Fibroblast of pulmonary artery (primary cell): ENCODE data around the gene EGFL6.

Source experiments
- DNase-seq: peaks from one replicate; pipeline ENCODE4 v3.0.0-alpha.2; 2010; ENCODE audit warnings: low read depth
- H3K4me3 ChIP-seq: replicated peaks from 2 replicates; pipeline ENCODE4 v1.5.1; 2011; ENCODE audit warnings: low read depth, mild to moderate bottlenecking, control low read depth, low read length, moderate library complexity
- TF ChIP-seq, protein P1 (sequence below): IDR thresholded peaks from 2 replicates; pipeline ENCODE4 v1.5.1; 2011; ENCODE audit warnings: mild to moderate bottlenecking, control low read depth, low read length, inconsistent platforms; ENCODE audit errors: missing control alignments

The EGFL6 gene, protein sequence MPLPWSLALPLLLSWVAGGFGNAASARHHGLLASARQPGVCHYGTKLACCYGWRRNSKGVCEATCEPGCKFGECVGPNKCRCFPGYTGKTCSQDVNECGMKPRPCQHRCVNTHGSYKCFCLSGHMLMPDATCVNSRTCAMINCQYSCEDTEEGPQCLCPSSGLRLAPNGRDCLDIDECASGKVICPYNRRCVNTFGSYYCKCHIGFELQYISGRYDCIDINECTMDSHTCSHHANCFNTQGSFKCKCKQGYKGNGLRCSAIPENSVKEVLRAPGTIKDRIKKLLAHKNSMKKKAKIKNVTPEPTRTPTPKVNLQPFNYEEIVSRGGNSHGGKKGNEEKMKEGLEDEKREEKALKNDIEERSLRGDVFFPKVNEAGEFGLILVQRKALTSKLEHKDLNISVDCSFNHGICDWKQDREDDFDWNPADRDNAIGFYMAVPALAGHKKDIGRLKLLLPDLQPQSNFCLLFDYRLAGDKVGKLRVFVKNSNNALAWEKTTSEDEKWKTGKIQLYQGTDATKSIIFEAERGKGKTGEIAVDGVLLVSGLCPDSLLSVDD

DNA sequence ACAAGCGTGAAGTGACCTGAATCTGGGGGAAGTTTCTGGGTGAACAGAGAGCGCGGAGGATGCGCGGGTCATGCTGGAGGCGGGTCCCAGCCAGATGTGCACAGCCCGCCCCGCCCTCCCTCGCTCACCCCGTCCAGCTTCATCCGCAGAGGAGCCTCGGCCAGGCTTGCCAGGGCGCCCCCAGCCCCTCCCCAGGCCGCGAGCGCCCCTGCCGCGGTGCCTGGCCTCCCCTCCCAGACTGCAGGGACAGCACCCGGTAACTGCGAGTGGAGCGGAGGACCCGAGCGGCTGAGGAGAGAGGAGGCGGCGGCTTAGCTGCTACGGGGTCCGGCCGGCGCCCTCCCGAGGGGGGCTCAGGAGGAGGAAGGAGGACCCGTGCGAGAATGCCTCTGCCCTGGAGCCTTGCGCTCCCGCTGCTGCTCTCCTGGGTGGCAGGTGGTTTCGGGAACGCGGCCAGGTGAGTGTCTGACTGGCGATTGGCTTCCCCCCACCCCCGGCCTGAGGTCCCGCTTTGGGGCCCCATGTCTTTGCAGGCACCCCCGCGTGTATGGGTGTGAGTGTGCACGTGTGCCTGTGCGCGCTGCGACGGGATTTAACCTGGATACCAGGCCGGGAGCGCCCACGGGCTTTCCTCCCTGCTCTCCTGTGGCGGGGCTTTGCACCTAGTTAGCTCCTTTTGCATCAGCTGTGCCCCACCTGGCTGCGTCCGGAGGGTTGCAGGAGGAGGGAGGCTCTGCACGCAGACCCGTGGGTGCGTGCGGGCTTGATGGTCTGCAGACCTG lies at the start of gene EGFL6:
Gene EGFL6 (plus strand): TSS at position 123 of the 782 bp plus-strand sequence. CDS start 261 bp downstream, at position 384.
- no peak within 1 kb of the TSS for H3K4me3 ChIP-seq
- DNase-seq, result no peak
- TF ChIP-seq, protein P1, sequence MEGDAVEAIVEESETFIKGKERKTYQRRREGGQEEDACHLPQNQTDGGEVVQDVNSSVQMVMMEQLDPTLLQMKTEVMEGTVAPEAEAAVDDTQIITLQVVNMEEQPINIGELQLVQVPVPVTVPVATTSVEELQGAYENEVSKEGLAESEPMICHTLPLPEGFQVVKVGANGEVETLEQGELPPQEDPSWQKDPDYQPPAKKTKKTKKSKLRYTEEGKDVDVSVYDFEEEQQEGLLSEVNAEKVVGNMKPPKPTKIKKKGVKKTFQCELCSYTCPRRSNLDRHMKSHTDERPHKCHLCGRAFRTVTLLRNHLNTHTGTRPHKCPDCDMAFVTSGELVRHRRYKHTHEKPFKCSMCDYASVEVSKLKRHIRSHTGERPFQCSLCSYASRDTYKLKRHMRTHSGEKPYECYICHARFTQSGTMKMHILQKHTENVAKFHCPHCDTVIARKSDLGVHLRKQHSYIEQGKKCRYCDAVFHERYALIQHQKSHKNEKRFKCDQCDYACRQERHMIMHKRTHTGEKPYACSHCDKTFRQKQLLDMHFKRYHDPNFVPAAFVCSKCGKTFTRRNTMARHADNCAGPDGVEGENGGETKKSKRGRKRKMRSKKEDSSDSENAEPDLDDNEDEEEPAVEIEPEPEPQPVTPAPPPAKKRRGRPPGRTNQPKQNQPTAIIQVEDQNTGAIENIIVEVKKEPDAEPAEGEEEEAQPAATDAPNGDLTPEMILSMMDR, result no peak

DNA sequence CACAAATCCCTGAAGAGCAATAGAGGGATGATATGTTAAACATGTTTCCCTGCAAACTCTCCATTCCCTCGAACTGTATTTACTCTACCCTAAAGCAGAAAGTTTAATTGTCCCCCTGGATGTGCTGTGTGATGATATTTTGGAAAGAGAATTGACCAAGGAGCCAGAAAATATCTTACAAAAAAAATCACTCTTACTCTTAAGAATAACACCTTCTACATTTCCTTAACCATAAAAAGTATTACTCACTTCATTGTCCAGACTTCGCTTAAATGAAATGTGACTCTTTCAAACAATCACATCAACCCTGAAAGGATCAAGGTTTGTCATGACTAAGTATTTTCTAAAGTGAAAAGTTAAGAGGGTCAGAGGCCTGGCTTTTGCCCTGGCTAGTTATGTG lies 49.0 kb upstream of the EGFL6 start:
- DNase-seq, result no peak
- TF ChIP-seq, protein P1, result no peak
- H3K4me3 ChIP-seq, result no peak overlapping the region

DNA sequence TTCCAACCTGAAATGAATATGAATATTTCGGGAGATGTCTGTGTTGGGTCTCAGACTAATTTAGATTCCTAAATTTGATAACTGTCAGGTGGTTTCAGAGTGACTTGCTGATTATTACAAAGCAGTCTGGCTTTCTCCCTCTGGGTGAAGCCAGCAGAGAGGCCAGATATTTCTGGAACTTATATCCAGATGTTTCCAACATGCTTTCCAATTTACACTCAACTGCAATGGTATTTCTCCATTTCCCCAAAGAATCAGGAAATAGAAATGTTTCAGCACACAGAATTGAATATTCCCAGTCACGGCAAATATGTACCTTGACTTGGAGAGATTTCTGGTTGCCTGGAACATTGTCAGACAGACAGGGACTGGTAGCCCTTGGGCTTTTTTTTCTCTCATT lies 48.5 kb upstream of the EGFL6 start:
- DNase-seq, result no peak
- no peak overlapping the region for H3K4me3 ChIP-seq
- TF ChIP-seq, protein P1, result no peak

DNA sequence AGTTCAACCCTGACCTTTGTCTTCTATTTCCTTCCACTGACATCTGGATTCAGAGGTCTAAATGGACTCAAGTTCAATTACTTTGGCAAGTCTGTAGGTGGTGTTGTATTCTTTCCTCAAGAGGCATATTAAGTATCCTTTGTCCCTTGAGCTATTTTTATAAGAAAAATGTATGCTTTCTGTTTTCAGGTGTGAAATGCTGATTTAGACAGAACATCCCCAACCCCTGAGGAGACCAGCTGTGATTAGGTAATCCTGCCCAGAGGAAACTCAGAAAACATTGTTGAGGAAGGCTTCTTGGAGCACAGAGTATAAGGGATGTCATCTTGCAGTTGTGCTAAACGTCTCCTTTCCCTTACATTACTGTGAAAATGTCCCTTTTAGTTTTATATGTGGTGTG lies 46.6 kb upstream of the EGFL6 start:
- no peak overlapping the region for H3K4me3 ChIP-seq
- DNase-seq, result no peak
- TF ChIP-seq, protein P1, result no peak

DNA sequence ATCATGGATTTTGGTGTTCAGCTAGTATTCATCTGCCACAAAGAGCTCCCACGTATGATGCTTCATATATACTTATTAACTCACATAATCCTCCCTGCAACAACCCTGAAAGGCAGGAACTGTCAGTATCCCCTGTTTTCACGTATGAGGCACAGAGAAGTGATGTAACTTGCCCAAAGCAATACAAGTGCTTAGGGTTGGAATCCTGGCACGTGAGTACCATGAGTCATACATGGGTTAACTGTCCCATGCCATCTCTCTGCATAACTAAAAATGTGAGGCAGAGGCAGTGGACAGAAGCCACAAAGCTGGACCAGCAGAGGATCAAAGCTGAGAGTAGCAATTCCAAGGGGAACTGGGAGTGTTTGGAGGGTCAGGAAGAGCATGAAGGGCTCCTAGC lies 35.7 kb upstream of the EGFL6 start:
- TF ChIP-seq, protein P1, result no peak
- H3K4me3 ChIP-seq, result no peak overlapping the region
- DNase-seq, result peak; percentile 11

DNA sequence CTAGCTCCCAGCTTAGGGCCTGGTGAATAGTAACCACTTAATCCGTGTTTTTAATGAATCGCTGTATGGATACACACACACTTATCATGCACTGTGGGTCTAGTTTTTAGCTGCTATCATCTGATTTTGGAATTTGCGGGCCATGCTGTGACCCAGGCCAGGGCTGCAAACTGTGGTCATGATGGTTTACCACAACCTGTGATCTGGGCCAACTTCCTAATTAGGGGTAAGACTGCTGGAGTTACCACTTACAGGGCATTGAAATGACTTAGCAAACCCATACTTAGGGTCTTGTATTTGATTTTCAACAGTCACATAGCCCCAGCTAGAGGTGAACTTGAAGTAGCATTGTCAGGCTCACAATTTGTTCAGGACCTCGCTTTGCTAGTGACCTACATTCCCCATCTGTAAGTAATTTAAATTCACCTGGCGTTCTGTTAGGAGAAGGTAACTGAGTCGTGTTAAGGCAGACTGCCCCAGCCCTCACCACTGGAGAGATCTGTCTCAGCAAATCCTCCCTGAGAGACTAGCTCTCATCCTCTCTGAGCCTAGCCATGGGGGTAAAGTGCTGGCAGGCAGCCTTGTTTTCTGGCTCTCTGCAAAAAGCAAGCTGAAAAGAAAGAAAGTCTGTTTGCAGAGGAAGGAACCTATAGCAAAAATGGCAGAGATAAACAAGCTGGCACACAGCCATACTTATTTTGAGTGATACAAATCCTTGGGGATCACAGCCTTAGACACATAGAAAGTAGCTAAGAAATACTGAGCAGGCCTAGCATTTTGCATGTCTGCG lies 33.8 kb upstream of the EGFL6 start:
- no peak for DNase-seq
- TF ChIP-seq, protein P1, result no peak
- no peak overlapping the region for H3K4me3 ChIP-seq
